Measurements from ENCODE around the gene ARID1B.

The ARID1B gene

GRCh38 chr6:156790711-156791319, 13.6 kb downstream of the ARID1B start:
- no peak for DNase-seq (ENCODE audit: low read depth in 2 of 2)

GRCh38 chr6:156791320-156791850, 14.2 kb downstream of the ARID1B start:
- no peak for DNase-seq (ENCODE audit: low read depth in 2 of 2)

GRCh38 chr6:156793200-156793599, 16.0 kb downstream of the ARID1B start:
- DNase-seq (ENCODE audit: low read depth in 2 of 2), result no peak

- no peak for DNase-seq (ENCODE audit: low read depth in 2 of 2)
Measured at GRCh38 chr6:156794546-156795354, 17.6 kb downstream of the ARID1B start.

- no peak for DNase-seq (ENCODE audit: low read depth in 2 of 2)
Measured at GRCh38 chr6:156795825-156796224, 18.6 kb downstream of the ARID1B start.

- DNase-seq (ENCODE audit: low read depth in 2 of 2), result no peak
Measured at GRCh38 chr6:156796627-156797026, 19.4 kb downstream of the ARID1B start.

GRCh38 chr6:156797901-156798735, 20.9 kb downstream of the ARID1B start:
- DNase-seq (ENCODE audit: low read depth in 2 of 2), result no peak

- no peak for DNase-seq (ENCODE audit: low read depth in 2 of 2)
Measured at GRCh38 chr6:156801712-156802111, 24.5 kb downstream of the ARID1B start.

- DNase-seq (ENCODE audit: low read depth in 2 of 2), result no peak
Measured at GRCh38 chr6:156803353-156803752, 26.2 kb downstream of the ARID1B start.

GRCh38 chr6:156804402-156804801, 27.2 kb downstream of the ARID1B start:
- peak in 1 of 2 donors; percentile 11 for DNase-seq (ENCODE audit: low read depth in 2 of 2)

GRCh38 chr6:156806155-156806554, 29.0 kb downstream of the ARID1B start:
- DNase-seq (ENCODE audit: low read depth in 2 of 2), result no peak

GRCh38 chr6:156807028-156807427, 29.9 kb downstream of the ARID1B start:
- no peak for DNase-seq (ENCODE audit: low read depth in 2 of 2)

GRCh38 chr6:156807795-156808194, 30.6 kb downstream of the ARID1B start:
- DNase-seq (ENCODE audit: low read depth in 2 of 2), result no peak

- DNase-seq (ENCODE audit: low read depth in 2 of 2), result no peak
Measured at GRCh38 chr6:156808287-156808686, 31.1 kb downstream of the ARID1B start.

GRCh38 chr6:156809034-156809433, 31.9 kb downstream of the ARID1B start:
- DNase-seq (ENCODE audit: low read depth in 2 of 2), result no peak

- DNase-seq (ENCODE audit: low read depth in 2 of 2), result no peak
Measured at GRCh38 chr6:156809446-156810178, 32.4 kb downstream of the ARID1B start.

- DNase-seq (ENCODE audit: low read depth in 2 of 2), result no peak
Measured at GRCh38 chr6:156814036-156814581, 36.9 kb downstream of the ARID1B start.

GRCh38 chr6:156816505-156816904, 39.3 kb downstream of the ARID1B start:
- DNase-seq (ENCODE audit: low read depth in 2 of 2), result no peak

GRCh38 chr6:156820089-156820798, 43.1 kb downstream of the ARID1B start:
- DNase-seq (ENCODE audit: low read depth in 2 of 2), result no peak

- DNase-seq (ENCODE audit: low read depth in 2 of 2), result no peak
Measured at GRCh38 chr6:156821707-156822106, 44.5 kb downstream of the ARID1B start.

Data from stimulated activated CD8-positive, alpha-beta memory T cell treated with anti-CD3 and anti-CD28 coated beads, Interleukin-15, amount 100 ng/mL, for 48 hours (primary cell).